NCI-H2227 (cell line): ENCODE measurements around the gene LYSET.
"Not testable (repeated sequence)": the region's sequence is repeated elsewhere in the genome, so short reads cannot be mapped to it uniquely, and the experiment has no call there.

Experiments
- DNase-seq: peaks from one replicate; lab custom pipeline; 2025; ENCODE audit not compliant: unreplicated experiment; lab: John Stamatoyannopoulos, UW

LYSET gene

DNA sequence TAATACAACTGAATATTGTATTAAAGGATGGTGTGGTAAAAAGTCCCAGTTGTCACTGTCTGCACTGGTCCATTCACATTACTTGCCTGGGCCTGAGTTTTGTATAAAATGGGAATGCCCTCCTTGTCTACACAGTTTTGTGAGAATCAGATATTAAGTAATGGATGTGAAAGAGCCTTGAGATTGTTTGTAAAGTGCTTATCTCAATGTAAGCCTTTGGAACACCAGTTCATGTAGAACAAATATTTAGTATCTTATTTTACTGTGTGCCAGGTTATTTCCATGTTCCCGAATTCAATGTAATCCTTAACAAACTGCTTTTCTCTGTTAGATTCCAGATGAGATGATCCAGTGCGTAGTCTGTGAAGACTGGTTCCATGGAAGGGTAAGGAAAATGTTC lies 29.5 kb downstream of the LYSET start:
- no peak for DNase-seq

DNA sequence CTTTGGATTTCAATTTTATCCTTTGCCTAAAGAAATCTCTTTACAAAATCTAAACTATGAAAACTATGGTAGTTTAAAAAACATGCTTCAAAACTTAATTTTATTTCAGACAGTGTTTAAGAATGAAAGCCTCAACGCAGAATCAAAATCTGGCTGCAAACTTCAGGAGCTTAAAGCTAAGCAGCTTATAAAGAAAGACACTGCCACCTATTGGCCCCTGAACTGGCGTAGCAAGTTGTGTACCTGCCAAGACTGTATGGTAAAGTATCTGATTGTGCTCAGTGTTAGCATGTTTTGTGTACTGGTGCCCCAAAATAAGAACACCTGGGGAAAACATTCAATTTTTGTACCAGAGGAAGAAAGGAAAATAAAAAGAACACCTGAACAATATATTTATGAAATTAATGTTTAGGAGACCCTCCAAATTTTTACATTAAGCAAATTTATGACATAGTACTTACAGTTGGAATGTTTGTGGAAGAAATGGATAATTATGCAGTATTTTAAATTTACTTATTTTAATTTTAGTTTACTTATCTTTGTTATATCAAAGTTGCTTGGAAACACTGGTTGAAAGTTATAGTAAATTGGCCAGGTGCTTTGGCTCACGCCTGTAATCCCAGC lies 34.1 kb downstream of the LYSET start:
- DNase-seq, result peak; percentile 49

DNA sequence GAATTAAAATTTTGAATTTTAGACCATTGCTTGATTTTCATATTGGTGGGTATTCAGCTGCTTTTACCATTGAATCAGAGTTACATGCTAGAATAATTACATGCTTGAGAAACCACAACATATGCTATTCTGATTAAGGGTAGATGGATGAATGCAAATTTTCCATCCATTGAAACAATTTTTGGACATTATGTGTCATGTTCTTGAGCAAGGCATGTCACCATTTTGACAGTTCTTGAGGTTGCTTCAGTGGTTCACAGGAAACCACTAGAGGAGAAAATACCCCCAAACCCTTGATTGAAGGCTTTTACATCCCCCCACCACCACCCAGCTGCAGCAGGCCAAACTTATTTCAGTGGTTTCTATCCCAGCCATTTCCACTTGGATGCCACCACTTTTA lies 35.4 kb downstream of the LYSET start:
- DNase-seq, result no peak

DNA sequence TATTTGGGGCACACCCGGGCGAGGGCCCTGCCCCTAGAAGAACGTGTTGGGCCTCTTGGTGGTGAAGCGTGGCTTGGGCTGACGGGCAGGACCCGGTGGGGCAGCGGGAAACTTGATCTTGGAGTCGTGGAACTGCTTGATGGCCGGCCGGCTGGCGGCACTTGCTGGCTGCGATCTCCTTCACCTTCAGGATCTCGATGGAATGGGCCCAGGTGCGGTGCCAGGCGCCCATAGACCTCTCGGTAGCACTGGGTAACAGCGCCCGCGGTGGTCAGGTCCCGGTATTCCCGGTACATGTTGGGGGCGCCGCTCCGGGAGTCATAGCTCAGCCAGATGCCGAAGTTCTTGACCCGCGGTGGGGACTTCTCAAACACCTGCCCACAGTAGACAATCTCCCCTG lies 38.4 kb downstream of the LYSET start:
- DNase-seq, result no peak

DNA sequence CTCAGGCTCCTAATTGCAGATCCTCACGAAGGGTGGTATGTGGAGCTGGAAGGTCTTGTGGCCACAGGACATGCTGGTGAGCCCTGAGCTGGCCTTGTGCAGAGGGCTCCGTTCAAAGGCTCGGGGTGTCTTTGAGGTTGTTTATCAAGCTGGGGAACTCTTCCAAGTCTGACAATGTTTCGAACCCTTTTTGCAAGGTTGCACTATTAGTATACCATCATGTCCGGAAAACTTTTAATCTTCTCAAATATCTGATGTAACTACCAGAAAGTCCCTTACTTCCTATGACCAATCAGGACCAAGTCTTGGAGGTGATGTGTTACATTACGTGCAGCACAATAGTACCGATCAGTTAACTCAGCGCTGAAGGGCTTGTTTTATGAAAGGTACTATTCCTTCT lies 43.4 kb downstream of the LYSET start:
- no peak for DNase-seq

DNA sequence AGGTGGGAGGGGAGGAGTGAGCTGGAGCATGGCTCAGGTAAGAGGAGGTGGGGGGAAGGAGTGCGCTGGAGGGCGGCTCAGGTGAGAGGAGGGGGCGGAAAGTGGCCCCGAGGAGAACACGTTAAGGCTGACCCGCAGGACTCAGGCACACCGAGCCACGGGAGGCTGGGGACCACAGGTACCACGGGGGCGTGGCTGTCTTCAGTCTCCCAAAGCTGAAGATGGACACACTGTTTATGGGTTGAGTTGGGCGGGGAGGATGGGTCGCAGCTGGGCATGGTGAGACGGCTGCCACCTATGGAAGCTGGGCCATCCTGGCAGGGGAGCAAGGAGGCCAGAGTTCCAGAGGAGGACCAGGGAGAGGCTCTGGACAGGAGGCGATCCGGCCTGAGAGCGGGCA lies 45.4 kb downstream of the LYSET start:
- no peak for DNase-seq

DNA sequence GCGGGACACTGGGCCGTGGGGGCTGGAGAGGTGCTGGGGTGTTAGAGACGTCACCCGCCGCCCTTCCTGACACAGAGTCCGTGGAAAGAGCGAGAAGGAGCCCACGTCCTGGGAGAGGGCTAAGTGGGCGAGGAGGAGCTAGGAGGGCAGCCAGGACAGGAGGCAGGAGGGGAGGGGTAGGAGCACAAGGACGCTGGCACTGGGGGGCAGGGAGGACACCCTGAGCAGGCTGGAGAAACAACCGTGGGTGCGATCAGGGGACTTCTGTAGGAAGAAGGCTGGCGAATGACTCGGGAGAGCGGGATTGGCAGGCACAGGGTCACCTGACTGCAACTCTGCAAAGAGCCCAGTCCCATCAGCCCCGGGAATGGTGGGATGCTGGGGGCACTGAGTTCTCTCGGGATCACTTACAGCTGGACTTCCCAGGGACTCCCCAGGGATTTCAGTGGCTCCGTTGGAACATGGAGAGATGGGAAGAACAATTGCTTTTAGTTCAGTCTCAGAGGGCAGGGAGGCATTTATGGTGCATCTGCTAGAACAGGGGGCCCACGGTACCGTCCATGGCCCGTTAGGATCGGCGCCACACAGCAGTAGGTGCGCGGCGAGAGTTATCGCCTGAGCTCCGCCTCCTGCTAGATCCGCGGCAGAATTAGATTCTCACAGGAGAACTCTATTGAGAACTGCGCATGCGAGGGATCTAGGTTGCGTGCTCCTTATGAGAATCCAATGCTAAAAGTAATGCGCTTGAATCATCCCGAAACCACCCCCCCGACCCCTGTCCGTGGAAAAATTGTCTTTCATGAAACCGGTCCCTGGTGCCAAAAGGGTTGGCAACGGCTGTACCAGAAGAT lies 46.2 kb downstream of the LYSET start:
- DNase-seq, result peak; percentile 78

DNA sequence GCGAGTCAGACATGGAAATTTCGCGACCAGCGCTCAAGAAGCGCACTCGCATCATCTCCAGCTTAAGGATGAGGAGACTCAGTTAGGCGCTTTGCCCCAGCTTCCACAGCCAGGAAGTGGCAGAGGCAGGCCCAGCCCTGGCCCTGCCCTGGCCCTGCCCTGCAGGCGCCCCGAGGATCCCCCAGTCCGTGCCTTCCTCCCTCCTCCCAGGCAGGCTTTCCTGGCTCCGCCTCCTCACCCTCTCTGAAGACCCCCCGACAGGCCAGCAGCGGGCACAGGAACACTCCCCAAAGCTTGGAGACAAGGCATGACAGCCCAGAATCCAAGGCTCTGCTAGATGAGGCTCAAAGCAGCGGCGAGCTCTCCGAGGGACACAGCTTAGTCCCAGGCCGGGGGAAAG lies 47.0 kb downstream of the LYSET start:
- DNase-seq, result no peak

DNA sequence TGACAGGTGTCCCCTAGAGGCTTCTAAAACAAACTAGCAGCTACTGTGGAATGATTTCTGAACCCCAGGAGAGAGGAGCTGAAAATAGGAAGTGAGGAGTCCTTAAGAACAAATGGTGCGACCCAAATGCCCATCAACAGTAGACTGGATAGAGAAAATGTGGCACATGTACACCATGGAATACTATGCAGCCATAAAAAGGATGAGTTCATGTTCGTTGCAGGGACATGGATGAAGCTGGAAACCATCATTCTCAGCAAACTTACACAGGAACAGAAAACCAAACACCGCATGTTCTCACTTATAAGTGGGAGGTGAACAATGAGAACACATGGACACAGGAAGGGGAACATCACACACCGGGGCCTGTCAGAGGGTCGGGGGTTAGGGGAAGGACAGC lies 48.0 kb downstream of the LYSET start:
- not testable (repeated sequence) for DNase-seq

DNA sequence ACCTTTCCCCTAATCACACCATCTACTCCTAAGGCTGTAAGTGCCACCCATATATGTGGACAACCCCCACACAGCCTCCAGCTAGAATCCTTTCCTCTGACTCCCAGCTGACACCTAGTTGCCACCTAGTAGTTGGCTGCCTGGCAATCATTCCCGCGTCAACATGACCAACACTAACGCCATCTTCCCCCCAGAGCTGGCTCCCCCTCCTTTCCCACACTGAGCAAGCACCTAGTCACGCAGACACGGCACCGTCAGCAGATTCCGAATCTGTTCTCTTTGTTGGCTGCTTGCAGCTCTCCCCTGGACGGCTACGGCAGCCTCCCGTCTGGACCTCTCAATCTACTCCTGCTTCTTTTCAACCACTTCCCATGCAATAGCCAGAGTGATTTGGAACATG lies 49.7 kb downstream of the LYSET start:
- peak; percentile 23 for DNase-seq
